ENCODE data around the gene GRPEL1. TPM values are rescaled to one million over a fixed set of nuclear protein-coding genes. Genes with fewer than 3 reads are reported as not detected.

GRPEL1 gene
- total and polyA plus RNA-seq, 10 of the 15 experiments (the other 5 are each of a cell fraction or from before 2014, with no cell fraction given), result 30.8 to 119 (median 67.6) TPM

GRCh38 chr4:7037425-7037824, 30.4 kb downstream of the GRPEL1 start:
- no peak for FAIRE-seq
- 53% methylated on average over 6 of the region's 6 CpGs for WGBS (ENCODE audit: insufficient coverage, insufficient replicate concordance, low lambda C conversion rate, missing lambda C conversion rate)
- Histone ChIP-seq H3K27ac (ENCODE audit: control insufficient read depth, insufficient read depth) (no peak overlapping the region), H3K9me3 (replicated peaks; ENCODE audit: control insufficient read depth, insufficient read depth, low read length) (no peaks in the 10 kb centered on the region), H3K79me2 (ENCODE audit: control insufficient read depth, insufficient read depth, low read length) (no peaks in the 10 kb centered on the region), H4K20me1 (ENCODE audit: control insufficient read depth, insufficient read depth) (no peaks in the 10 kb centered on the region), H3K4me2 (ENCODE audit: control insufficient read depth, insufficient read depth) (no peak overlapping the region), H3K4me3 (no peak overlapping the region), H2AFZ (ENCODE audit: control insufficient read depth, low read depth, low read length) (no peak overlapping the region), H3K27me3 (replicated peaks in 1 of 2; ENCODE audit: control insufficient read depth in 2 of 2, insufficient read depth in 2 of 2, low read length in 1 of 2) (peaks cover 0 to 2% of the 10 kb centered on the region in 2 experiments; a peak in 1 of 4 replicates), H3K4me1 (ENCODE audit: control insufficient read depth, insufficient read depth, low read length) (peaks cover 4% of the 10 kb centered on the region; the same call in 1 of the 2 replicates), H3K36me3 (ENCODE audit: control insufficient read depth in 2 of 2, insufficient read depth in 2 of 2, low read length in 1 of 2) (peaks cover 0 to under 1% of the 10 kb centered on the region in 2 experiments; a peak in 2 of 4 replicates), H3K9ac (ENCODE audit: control insufficient read depth, insufficient read depth, low read length) (no peak overlapping the region)
- in situ Hi-C loops (cut with MboI), result no loop called here
- ChIA-PET RAD21 (ENCODE audit: unreplicated experiment) (no interaction called here), SMC1A (ENCODE audit: uncharacterized antibody, unreplicated experiment) (interaction anchor here (0.6 kb wide), 1 partner anchor 24 kb away, joined by 3 read pairs; no protein-coding TSS in a partner anchor), CTCF (interaction anchor here (1.7 kb wide), 1 partner anchor 34 kb away, joined by 3 read pairs; no protein-coding TSS in a partner anchor), POLR2A (interaction anchor here (0.6 kb wide), 1 partner anchor 1457 kb away, joined by 4 read pairs; no protein-coding TSS in a partner anchor)
- no TSS peak for BruUV-seq (replicated peaks)
- intact Hi-C loops (cut with micrococcal nuclease; ENCODE audit: unreplicated experiment), result no loop called here
- no peak for DNase-seq (ENCODE audit: low read depth, low spot score)
- TF ChIP-seq ATF3 (IDR thresholded peaks at IDR 0.05; ENCODE audit: borderline replicate concordance, extremely low read depth, low read depth, low read length), result no peak
- TF ChIP-seq CREM (IDR thresholded peaks at IDR 0.05; ENCODE audit: low read depth), result no peak
- TF ChIP-seq ASH2L (IDR thresholded peaks at IDR 0.05; ENCODE audit: borderline replicate concordance, low read depth), result no peak
- no peak for TF ChIP-seq REST (IDR thresholded peaks at IDR 0.05; ENCODE audit: low read depth, low read length)
- peak in 2 of 3 experiments; percentile 19 to 21; a peak in 2 of 6 replicates for TF ChIP-seq CTCF (IDR thresholded peaks at IDR 0.05 in 2 of 3, conservative IDR thresholded peaks at IDR 0.05 in 1 of 3; ENCODE audit: control insufficient read depth in 2 of 3, extremely low read depth in 1 of 3, insufficient read depth in 1 of 3, low read depth in 3 of 3, low read length in 3 of 3)
- peak; percentile 21; the same call in 1 of the 2 replicates for TF ChIP-seq SMC3 (IDR thresholded peaks at IDR 0.05; ENCODE audit: borderline replicate concordance, low read length)
- TF ChIP-seq RB1 (IDR thresholded peaks at IDR 0.05; ENCODE audit: borderline replicate concordance), result no peak
- ATAC-seq, result peak; percentile 60
